CD14-positive monocyte (primary cell): Measurements from ENCODE around the gene BOC. TPM values are rescaled to one million over a fixed set of nuclear protein-coding genes. Genes with fewer than 3 reads are reported as not detected.

Experiments
- DNase-seq, 3 donors: peaks; one replicate each; pipeline ENCODE4 v3.0.0-alpha.2; 2011 to 2022
- H2AFZ ChIP-seq: 2 replicates; pipeline ENCODE4 v1.6.0; 2012; ENCODE audit warnings: mild to moderate bottlenecking, low read depth, low read length, inconsistent platforms; ENCODE audit not compliant: insufficient read depth, poor library complexity, severe bottlenecking
- H3K27ac ChIP-seq, 2 donors: 1 replicate in 1 of 2; 2 replicates in 1 of 2; pipeline ENCODE4 v1.5.1; 2012 to 2013; ENCODE audit warnings: low read length in 2 of 2, control low read depth in 1 of 2, inconsistent platforms in 1 of 2, low read depth in 1 of 2, mild to moderate bottlenecking in 1 of 2
- H3K27me3 ChIP-seq, 2 donors: one replicate each; pipeline versions ENCODE4 v1.6.0 to v1.6.1; 2011 to 2013; ENCODE audit warnings: low read length in 2 of 2; ENCODE audit not compliant: control insufficient read depth in 2 of 2, insufficient read depth in 2 of 2
- H3K36me3 ChIP-seq, 2 donors: replicated peaks in 1 of 2; 1 replicate in 1 of 2; 2 replicates in 1 of 2; pipeline versions ENCODE4 v1.5.1 to v1.6.1; 2012 to 2013; ENCODE audit warnings: low read length in 2 of 2, control low read depth in 1 of 2, inconsistent platforms in 1 of 2, mild to moderate bottlenecking in 1 of 2; ENCODE audit not compliant: insufficient read depth in 2 of 2, control insufficient read depth in 1 of 2
- H3K4me1 ChIP-seq, 2 donors: 1 replicate in 1 of 2; 2 replicates in 1 of 2; pipeline versions ENCODE4 v1.5.1 to v1.6.1; 2012 to 2013; ENCODE audit warnings: low read length in 2 of 2, control low read depth in 1 of 2, inconsistent platforms in 1 of 2, mild to moderate bottlenecking in 1 of 2, moderate library complexity in 1 of 2; ENCODE audit not compliant: insufficient read depth in 2 of 2, control insufficient read depth in 1 of 2
- H3K4me2 ChIP-seq: replicated peaks from 2 replicates; pipeline ENCODE3; 2012; ENCODE audit warnings: low read length, moderate library complexity, mild to moderate bottlenecking; ENCODE audit not compliant: poor library complexity, severe bottlenecking; ENCODE audit errors: extremely low read depth
- H3K4me3 ChIP-seq, 3 experiments: fragments of 200-600 bp in 1 of 3; sonication (generic) in 1 of 3; replicated peaks in 1 of 3; 1 replicate in 2 of 3; 2 replicates in 1 of 3; pipeline ENCODE4 v1.5.1; 2011 to 2013; ENCODE audit warnings: low read length in 3 of 3, mild to moderate bottlenecking in 3 of 3, control low read depth in 2 of 3, low read depth in 2 of 3, inconsistent platforms in 1 of 3, moderate library complexity in 1 of 3
- H3K79me2 ChIP-seq: 2 replicates; pipeline ENCODE4 v1.6.0; 2012; ENCODE audit warnings: mild to moderate bottlenecking, control low read depth, inconsistent platforms, low read length, moderate library complexity; ENCODE audit not compliant: insufficient read depth
- H3K9ac ChIP-seq: 2 replicates; pipeline ENCODE4 v1.6.0; 2017; ENCODE audit warnings: low read length, mild to moderate bottlenecking; ENCODE audit not compliant: insufficient read depth, poor library complexity, severe bottlenecking
- H3K9me3 ChIP-seq, 2 donors: replicated peaks in 1 of 2; 1 replicate in 1 of 2; 2 replicates in 1 of 2; pipeline versions ENCODE4 v1.5.1 to v1.6.1; 2012 to 2013; ENCODE audit warnings: low read length in 2 of 2, control low read depth in 1 of 2; ENCODE audit not compliant: control insufficient read depth in 1 of 2, insufficient read depth in 1 of 2
- H4K20me1 ChIP-seq: 2 replicates; pipeline ENCODE4 v1.6.0; 2012; ENCODE audit warnings: mild to moderate bottlenecking, low read length, control low read depth, moderate library complexity; ENCODE audit not compliant: insufficient read depth
- H3K27ac Mint-ChIP-seq, 7 donors: one replicate each; pipeline ENCODE4 v1.8.0; 2020; ENCODE audit warnings: mild to moderate bottlenecking in 7 of 7, mixed read lengths in 7 of 7, moderate library complexity in 6 of 7, inconsistent platforms in 2 of 7
- H3K27me3 Mint-ChIP-seq, 3 donors: one replicate each; pipeline ENCODE4 v1.8.0; 2021 to 2022; ENCODE audit warnings: low read depth in 3 of 3, mild to moderate bottlenecking in 3 of 3, mixed read lengths in 3 of 3, moderate library complexity in 3 of 3, inconsistent platforms in 1 of 3
- H3K36me3 Mint-ChIP-seq, 2 donors: one replicate each; pipeline ENCODE4 v1.8.0; 2020; ENCODE audit warnings: mixed read lengths in 2 of 2, inconsistent platforms in 1 of 2, mild to moderate bottlenecking in 1 of 2
- H3K4me1 Mint-ChIP-seq: one replicate; pipeline ENCODE4 v1.8.0; 2020; ENCODE audit warnings: mild to moderate bottlenecking, mixed read lengths
- H3K4me3 Mint-ChIP-seq, 2 donors: one replicate each; pipeline ENCODE4 v1.8.0; 2020; ENCODE audit warnings: mild to moderate bottlenecking in 2 of 2, mixed read lengths in 2 of 2, moderate library complexity in 1 of 2
- H3K9me3 Mint-ChIP-seq, 7 donors: one replicate each; pipeline ENCODE4 v1.8.0; 2020 to 2022; ENCODE audit warnings: mixed read lengths in 7 of 7, mild to moderate bottlenecking in 6 of 7, moderate library complexity in 6 of 7, inconsistent platforms in 2 of 7
- CTCF ChIP-seq: fragments of 200-600 bp; IDR thresholded peaks from one replicate; pipeline ENCODE4 v1.8.0; 2022; ENCODE audit warnings: antibody characterized with exemption, mild to moderate bottlenecking
- WGBS: methylation state at CpG from one replicate; pipeline ENCODE4 v1.1.5; 2013; ENCODE audit warnings: missing lambda C conversion rate; ENCODE audit not compliant: insufficient coverage; 5-methylcytosine and 5-hydroxymethylcytosine counted together
- intact Hi-C, 2 donors: fragments of 100-400 bp; cut with micrococcal nuclease; formaldehyde crosslinking; loops; one replicate each; pipeline versions ENCODE4 v1.15.0 to v1.15.1; 2023
- polyA plus RNA-seq, 3 donors: library from polyadenylated mRNA; depleted of rRNA in 1 of 3; unstranded in 2 of 3; stranded (reverse) in 1 of 3; fragments of 300-500 nt in 2 of 3; fragments of >200 nt in 1 of 3; fragmentation: Illumina TruSeq in 2 of 3; gene quantifications; 1 replicate in 2 of 3; 2 replicates in 1 of 3; pipeline ENCODE4 v1.2.3, GENCODE V29; 2012 to 2021

Gene BOC
- polyA plus RNA-seq, 3 donors: not detected

GRCh38 chr3:113268311-113268710, 57.0 kb downstream of the BOC start:
- Histone ChIP-seq H3K27me3 (no peaks in the 10 kb centered on the region), H3K79me2 (no peaks in the 10 kb centered on the region), H2AFZ (no peak overlapping the region), H3K4me2 (no peak overlapping the region), H4K20me1 (no peaks in the 10 kb centered on the region), H3K9me3 (no peaks in the 10 kb centered on the region), H3K4me3 (no peak overlapping the region), H3K9ac (no peak overlapping the region), H3K36me3 (no peaks in the 10 kb centered on the region), H3K4me1 (no peaks in the 10 kb centered on the region), H3K27ac (no peak overlapping the region)
- Mint-ChIP-seq H3K27ac (no peak overlapping the region), H3K4me3 (no peak overlapping the region), H3K4me1 (no peaks in the 10 kb centered on the region), H3K27me3 (peaks cover 0 to 7% (median 2%) of the 10 kb centered on the region in 3 donors), H3K36me3 (no peaks in the 10 kb centered on the region), H3K9me3 (no peaks in the 10 kb centered on the region)
- WGBS: 100% methylated on average over 4 of the region's 5 CpGs
- no peak for DNase-seq
- TF ChIP-seq CTCF: no peak
- intact Hi-C loops: no loop called here

GRCh38 chr3:113268942-113269341, 57.6 kb downstream of the BOC start:
- no peak overlapping the region for H3K4me3 ChIP-seq
- Mint-ChIP-seq H3K27me3 (peaks cover 0 to 7% (median 2%) of the 10 kb centered on the region in 3 donors), H3K36me3 (no peaks in the 10 kb centered on the region), H3K27ac (peak overlapping the region in 1 of 7 donors; percentile 51), H3K4me1 (no peaks in the 10 kb centered on the region), H3K4me3 (no peak overlapping the region), H3K9me3 (no peaks in the 10 kb centered on the region)
- no peaks in the 10 kb centered on the region for H3K36me3 ChIP-seq
- no peak overlapping the region for H3K9ac ChIP-seq
- H3K27ac ChIP-seq: no peak overlapping the region
- intact Hi-C loops: no loop called here
- H3K27me3 ChIP-seq: no peaks in the 10 kb centered on the region
- no peak overlapping the region for H3K4me2 ChIP-seq
- WGBS: 80% methylated on average over 1 of the region's 2 CpGs
- H2AFZ ChIP-seq: no peak overlapping the region
- H3K9me3 ChIP-seq: no peaks in the 10 kb centered on the region
- no peaks in the 10 kb centered on the region for H3K79me2 ChIP-seq
- no peaks in the 10 kb centered on the region for H3K4me1 ChIP-seq
- TF ChIP-seq CTCF: no peak
- no peaks in the 10 kb centered on the region for H4K20me1 ChIP-seq
- no peak for DNase-seq
